ENCODE data around the gene KLHL26. TPM values are rescaled to one million over a fixed set of nuclear protein-coding genes. Genes with fewer than 3 reads are reported as not detected.

The KLHL26 gene
- total and polyA plus RNA-seq, 2 of the 4 experiments (the other 2 are of a cell fraction): 2.2 to 4.7 TPM

GRCh38 chr19:18611327-18612050 is 25.3 kb upstream of the KLHL26 start:
- H3K36me3 ChIP-seq (ENCODE audit: control insufficient read depth, insufficient read depth, low read length): no peaks in the 10 kb centered on the region
- H4K8ac ChIP-seq (ENCODE audit: low read depth in 2 of 2, low read length in 2 of 2): no peak overlapping the region
- H2AK9ac ChIP-seq (replicated peaks; ENCODE audit: low read depth, low read length, poor library complexity): peak overlapping the region; percentile 55
- H2BK20ac ChIP-seq (ENCODE audit: low read depth, low read length): no peak overlapping the region
- H3K56ac ChIP-seq (ENCODE audit: extremely low read depth, insufficient read depth, low read length): no peak overlapping the region
- H3K27me3 ChIP-seq (ENCODE audit: control insufficient read depth, insufficient read depth, low read length): peaks cover 68% of the 10 kb centered on the region
- H2BK5ac ChIP-seq (ENCODE audit: low read depth, low read length, poor library complexity, severe bottlenecking): no peak overlapping the region
- no peak overlapping the region for H3K4me2 ChIP-seq (ENCODE audit: low read depth, low read length)
- ATAC-seq (ENCODE audit: low read depth): no peak
- H3K9me1 ChIP-seq (ENCODE audit: insufficient read depth, low read length): no peaks in the 10 kb centered on the region
- no peak overlapping the region for H4K5ac ChIP-seq (ENCODE audit: low read depth, low read length)
- no peak overlapping the region for H3K27ac ChIP-seq (ENCODE audit: insufficient read depth, low read length)
- H4K91ac ChIP-seq (ENCODE audit: insufficient read depth, low read depth, low read length): no peak overlapping the region
- no peak overlapping the region for H3K18ac ChIP-seq (ENCODE audit: low read depth, low read length)
- peaks cover 11% of the 10 kb centered on the region; the same call in 1 of the 2 replicates for H3K4me1 ChIP-seq (ENCODE audit: control insufficient read depth, insufficient read depth, low read length)
- 5% methylated on average over 13 of the region's 62 CpGs; no CpG with 5 or more reads in 1 of the 2 experiments for WGBS, 2 experiments (ENCODE audit: extremely low coverage in 2 of 2, insufficient read length in 1 of 2)
- BruUV-seq (replicated peaks): no TSS peak
- H3K79me1 ChIP-seq (ENCODE audit: low read depth in 1 of 2, low read length in 2 of 2): no peaks in the 10 kb centered on the region
- in situ Hi-C loops (cut with MboI; ENCODE audit: low sequenced_read_pairs) (no loop called here), intact Hi-C loops (cut with micrococcal nuclease) (no loop called here), dilution Hi-C loops (cut with HindIII; ENCODE audit: low sequenced_read_pairs, unreplicated experiment) (no loop called here)
- H3K4ac ChIP-seq (ENCODE audit: low read depth, low read length): no peak overlapping the region
- DNase-seq: no peak
- H2AFZ ChIP-seq (replicated peaks; ENCODE audit: low read length, poor library complexity): peak overlapping the region; percentile 43
- TF ChIP-seq, protein P1, sequence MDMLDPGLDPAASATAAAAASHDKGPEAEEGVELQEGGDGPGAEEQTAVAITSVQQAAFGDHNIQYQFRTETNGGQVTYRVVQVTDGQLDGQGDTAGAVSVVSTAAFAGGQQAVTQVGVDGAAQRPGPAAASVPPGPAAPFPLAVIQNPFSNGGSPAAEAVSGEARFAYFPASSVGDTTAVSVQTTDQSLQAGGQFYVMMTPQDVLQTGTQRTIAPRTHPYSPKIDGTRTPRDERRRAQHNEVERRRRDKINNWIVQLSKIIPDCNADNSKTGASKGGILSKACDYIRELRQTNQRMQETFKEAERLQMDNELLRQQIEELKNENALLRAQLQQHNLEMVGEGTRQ (IDR thresholded peaks at IDR 0.05; ENCODE audit: low read depth, low read length): no peak
- no peak for TF ChIP-seq MAZ (IDR thresholded peaks at IDR 0.05; ENCODE audit: borderline replicate concordance, low read depth, low read length)
- TF ChIP-seq NFE2L2 (IDR thresholded peaks at IDR 0.05; ENCODE audit: low read depth, low read length): no peak
- no peak for TF ChIP-seq RCOR1 (IDR thresholded peaks at IDR 0.05; ENCODE audit: insufficient replicate concordance, low read length)
- ChIA-PET POLR2A (ENCODE audit: unreplicated experiment) (no interaction called here), CTCF (interaction anchor here (0.7 kb wide), 1 partner anchor 17 kb away, joined by 3 read pairs; no protein-coding TSS in a partner anchor)
- H2BK120ac ChIP-seq (ENCODE audit: low read depth, low read length): no peak overlapping the region
- H3K9ac ChIP-seq (ENCODE audit: low read depth, low read length): no peak overlapping the region
- peak overlapping the region; percentile 38; the same call in 1 of the 2 replicates for H3K23ac ChIP-seq (ENCODE audit: low read depth, low read length)
- H3K4me3 ChIP-seq (ENCODE audit: insufficient read depth, low read depth, low read length): no peak overlapping the region
- H2AK5ac ChIP-seq (ENCODE audit: low read depth, low read length): no peak overlapping the region
- H2BK15ac ChIP-seq (ENCODE audit: low read depth, low read length): no peak overlapping the region
- peaks cover 4% of the 10 kb centered on the region; the same call in 1 of the 2 replicates for H4K20me1 ChIP-seq (ENCODE audit: insufficient read depth, low read length)
- H3K9me3 ChIP-seq (ENCODE audit: control insufficient read depth, insufficient read depth, low read length): no peaks in the 10 kb centered on the region
- H3K14ac ChIP-seq (replicated peaks; ENCODE audit: low read depth, low read length): no peak overlapping the region

Measured in IMR-90 (cell line).